ENCODE results near the gene CSNK1A1. TPM values are rescaled to one million over a fixed set of nuclear protein-coding genes. Genes with fewer than 3 reads are reported as not detected.

CSNK1A1 gene
- total RNA-seq, result 245 and 297 TPM in 2 replicates

GRCh38 chr5:149551227-149552037 is at the start of gene CSNK1A1:
Gene CSNK1A1, minus strand, starts transcription at chr5:149551439. Its CDS starts 475 bp downstream, at chr5:149550964.

DNA sequence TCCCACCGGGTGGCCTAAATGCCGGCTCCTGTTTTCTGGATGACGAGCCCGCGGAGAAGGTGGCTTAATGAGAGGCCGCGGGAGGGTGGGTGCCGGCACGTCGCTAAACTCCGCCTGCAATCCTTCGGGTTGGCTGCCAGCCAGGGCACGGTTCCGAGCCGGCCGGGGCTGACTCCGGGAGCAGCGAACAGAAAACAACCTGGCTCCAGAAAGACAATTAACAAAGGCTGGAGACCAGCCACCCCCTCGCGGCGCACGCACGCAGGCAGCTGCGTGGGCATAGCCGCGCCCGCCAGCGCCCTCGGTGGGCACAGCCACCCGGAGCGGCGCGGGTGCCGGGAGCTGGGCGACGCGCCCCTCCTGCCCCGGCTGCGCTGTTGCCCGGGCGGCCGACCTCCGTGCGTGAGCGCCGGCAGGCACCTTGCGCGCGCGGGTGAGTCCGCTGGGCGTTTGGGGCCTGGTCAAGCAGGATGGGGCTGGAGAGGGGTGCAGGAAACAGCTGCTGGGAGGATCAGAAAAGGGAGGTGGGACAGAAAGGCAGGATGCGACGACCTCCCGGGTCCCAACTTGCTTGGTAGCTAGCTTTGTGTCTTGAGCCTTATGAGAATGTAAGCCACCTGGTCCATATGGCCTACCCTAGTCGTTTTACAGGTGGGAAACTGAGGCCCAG is 30.1 kb upstream of the CSNK1A1 start, which contains the start of gene ARHGEF37:
ARHGEF37 (plus strand) TSS at position 307 of the 670 bp plus-strand sequence. CDS start 16,272 bp downstream, outside the sequence.

Other genes starting within 250 kb of the CSNK1A1 start
- gene GRPEL2, start 205.9 kb downstream of the CSNK1A1 start, total RNA-seq, result 14.7 and 16.4 TPM in 2 replicates
- 14.7 and 15.0 TPM in 2 replicates for gene PCYOX1L, start 193.4 kb downstream of the CSNK1A1 start, total RNA-seq
- 0.63 TPM in 1 of 2 replicates, not detected in the other for gene IL17B, start 172.1 kb downstream of the CSNK1A1 start, total RNA-seq
- 11.4 and 14.7 TPM in 2 replicates for gene ARHGEF37, start 30.1 kb upstream of the CSNK1A1 start, total RNA-seq
- 2.8 and 3.2 TPM in 2 replicates for gene PPARGC1B, start 178.9 kb upstream of the CSNK1A1 start, total RNA-seq